Measurements from ENCODE around the gene HIPK2.

The HIPK2 gene

DNA sequence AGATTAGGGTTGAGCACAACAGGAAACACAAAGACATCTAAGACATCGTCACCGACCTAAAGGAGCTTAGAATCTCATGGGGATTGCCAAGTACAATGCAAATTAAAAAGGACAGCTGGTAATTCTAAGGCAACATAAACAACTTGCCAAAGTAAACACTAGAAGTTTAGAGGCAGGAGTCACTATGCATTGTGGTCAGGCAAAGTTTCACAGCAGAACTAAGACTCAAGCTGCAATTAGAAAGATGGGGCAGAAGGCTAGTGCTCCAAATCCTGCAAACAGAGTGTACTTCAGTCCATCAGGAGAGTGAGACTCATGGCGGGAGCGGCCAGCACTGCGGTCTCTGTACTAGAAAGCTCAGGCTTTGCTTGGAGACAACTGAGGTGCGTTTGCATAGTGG lies 52.7 kb downstream of the HIPK2 start:
- TF ChIP-seq EGR1 (IDR thresholded peaks at IDR 0.05) = no peak
- TF ChIP-seq TEAD4 (IDR thresholded peaks at IDR 0.05) = no peak

DNA sequence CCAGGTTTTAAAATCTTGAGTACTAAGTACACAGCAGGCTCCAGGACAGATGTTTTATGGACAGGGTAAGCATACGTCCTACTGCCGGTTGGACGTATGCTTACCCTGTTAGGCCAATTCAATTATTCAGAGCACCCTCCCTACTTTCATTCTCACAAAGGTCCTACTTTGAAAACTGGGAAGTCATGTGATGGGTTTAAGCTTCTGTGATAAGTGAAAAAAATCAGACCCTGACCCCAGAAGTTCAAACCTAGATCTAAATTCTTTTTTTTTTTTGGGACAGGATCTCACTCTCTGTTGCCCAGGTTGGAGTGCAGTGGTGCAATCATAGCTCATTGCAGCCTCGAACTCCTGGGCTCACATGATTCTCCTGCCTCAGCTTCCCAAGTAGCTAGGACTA lies 55.2 kb downstream of the HIPK2 start:
- TF ChIP-seq, protein P1, sequence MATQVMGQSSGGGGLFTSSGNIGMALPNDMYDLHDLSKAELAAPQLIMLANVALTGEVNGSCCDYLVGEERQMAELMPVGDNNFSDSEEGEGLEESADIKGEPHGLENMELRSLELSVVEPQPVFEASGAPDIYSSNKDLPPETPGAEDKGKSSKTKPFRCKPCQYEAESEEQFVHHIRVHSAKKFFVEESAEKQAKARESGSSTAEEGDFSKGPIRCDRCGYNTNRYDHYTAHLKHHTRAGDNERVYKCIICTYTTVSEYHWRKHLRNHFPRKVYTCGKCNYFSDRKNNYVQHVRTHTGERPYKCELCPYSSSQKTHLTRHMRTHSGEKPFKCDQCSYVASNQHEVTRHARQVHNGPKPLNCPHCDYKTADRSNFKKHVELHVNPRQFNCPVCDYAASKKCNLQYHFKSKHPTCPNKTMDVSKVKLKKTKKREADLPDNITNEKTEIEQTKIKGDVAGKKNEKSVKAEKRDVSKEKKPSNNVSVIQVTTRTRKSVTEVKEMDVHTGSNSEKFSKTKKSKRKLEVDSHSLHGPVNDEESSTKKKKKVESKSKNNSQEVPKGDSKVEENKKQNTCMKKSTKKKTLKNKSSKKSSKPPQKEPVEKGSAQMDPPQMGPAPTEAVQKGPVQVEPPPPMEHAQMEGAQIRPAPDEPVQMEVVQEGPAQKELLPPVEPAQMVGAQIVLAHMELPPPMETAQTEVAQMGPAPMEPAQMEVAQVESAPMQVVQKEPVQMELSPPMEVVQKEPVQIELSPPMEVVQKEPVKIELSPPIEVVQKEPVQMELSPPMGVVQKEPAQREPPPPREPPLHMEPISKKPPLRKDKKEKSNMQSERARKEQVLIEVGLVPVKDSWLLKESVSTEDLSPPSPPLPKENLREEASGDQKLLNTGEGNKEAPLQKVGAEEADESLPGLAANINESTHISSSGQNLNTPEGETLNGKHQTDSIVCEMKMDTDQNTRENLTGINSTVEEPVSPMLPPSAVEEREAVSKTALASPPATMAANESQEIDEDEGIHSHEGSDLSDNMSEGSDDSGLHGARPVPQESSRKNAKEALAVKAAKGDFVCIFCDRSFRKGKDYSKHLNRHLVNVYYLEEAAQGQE (IDR thresholded peaks at IDR 0.05; ENCODE audit: low read depth) = no peak

DNA sequence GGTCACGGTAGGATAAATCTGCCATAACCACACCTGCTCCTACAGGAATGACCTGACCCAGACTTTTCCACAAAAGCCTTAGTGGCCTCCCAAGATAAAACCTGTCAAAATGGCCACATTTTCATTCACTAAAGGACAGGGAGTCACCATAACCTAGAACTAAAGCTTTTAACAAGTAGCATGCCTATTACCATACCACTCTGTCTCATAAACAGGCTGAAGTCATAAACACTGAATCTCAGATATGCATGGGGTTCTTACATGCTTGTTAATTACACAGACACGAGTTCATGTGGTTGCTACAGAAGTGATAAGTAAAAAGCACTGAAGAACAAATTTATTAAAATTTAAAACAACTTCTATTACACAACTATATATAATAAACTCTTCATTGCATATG lies 56.0 kb downstream of the HIPK2 start:
- TF ChIP-seq NFIC (IDR thresholded peaks at IDR 0.05) (no peak), ZBTB7A (IDR thresholded peaks at IDR 0.05; ENCODE audit: low read depth) (no peak)
- TF ChIP-seq, protein P2, sequence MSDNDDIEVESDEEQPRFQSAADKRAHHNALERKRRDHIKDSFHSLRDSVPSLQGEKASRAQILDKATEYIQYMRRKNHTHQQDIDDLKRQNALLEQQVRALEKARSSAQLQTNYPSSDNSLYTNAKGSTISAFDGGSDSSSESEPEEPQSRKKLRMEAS (IDR thresholded peaks at IDR 0.05) = no peak

DNA sequence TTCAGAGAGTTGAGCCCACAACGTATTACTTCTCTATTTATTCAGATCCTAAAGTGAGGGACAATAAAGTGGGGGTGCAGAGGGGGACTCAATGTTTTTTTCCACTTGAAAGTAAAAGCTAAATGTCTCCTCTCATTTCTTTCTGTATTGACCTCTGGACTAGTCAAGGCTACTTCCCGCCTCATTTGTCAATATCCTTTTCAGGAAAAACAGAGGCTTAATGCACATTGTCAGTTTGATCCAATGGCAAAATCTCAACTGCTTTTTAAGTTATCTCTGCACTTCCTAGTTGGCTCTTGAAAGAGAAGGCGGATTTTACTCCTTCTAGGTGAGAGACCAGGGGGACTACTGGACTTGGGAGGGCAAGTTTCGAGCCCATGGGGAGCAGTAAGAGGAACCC lies 56.4 kb downstream of the HIPK2 start:
- TF ChIP-seq ZBTB7A (IDR thresholded peaks at IDR 0.05; ENCODE audit: low read depth) = no peak

DNA sequence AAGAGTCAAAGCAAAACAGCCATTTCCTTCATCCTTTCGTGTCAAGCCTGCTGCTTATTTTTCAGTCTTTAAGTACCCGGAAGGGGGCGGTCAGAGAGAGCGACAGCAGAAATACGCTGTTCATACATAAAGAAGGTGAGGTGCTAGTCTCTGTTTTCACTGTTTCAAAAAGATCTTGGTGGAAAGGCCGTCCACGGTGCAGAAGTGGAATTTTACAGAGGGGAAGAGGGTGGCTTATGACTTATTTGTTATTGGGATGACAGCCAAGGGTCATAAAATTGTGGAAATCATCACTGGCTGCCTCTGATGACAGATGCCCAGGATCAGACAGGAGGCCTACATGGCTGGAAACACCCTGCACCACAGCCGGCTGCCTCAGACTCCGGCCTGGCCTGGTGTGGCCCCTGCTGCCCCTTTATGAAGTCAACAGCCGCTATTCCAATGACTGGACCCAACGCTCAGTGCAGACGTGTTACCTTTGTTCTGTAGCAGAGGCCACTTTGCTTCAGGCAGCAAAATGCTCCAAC lies 57.0 kb downstream of the HIPK2 start:
- TF ChIP-seq TEAD4 (IDR thresholded peaks at IDR 0.05) (no peak), TAF1 (IDR thresholded peaks at IDR 0.05; ENCODE audit: low read depth) (no peak), EP300 (IDR thresholded peaks at IDR 0.05; ENCODE audit: borderline replicate concordance) (no peak), ZBTB7A (IDR thresholded peaks at IDR 0.05; ENCODE audit: low read depth) (no peak), TCF12 (IDR thresholded peaks at IDR 0.05; ENCODE audit: low read depth) (no peak), NFIC (IDR thresholded peaks at IDR 0.05) (no peak), EGR1 (IDR thresholded peaks at IDR 0.05) (no peak), YY1 (IDR thresholded peaks at IDR 0.05; ENCODE audit: low read depth) (no peak), RAD21 (IDR thresholded peaks at IDR 0.05; ENCODE audit: low read depth) (no peak), CEBPB (IDR thresholded peaks at IDR 0.05) (no peak), CREB1 (IDR thresholded peaks at IDR 0.05; ENCODE audit: low read depth) (no peak), FOXM1 (IDR thresholded peaks at IDR 0.05; ENCODE audit: borderline replicate concordance, low read depth) (no peak)
- TF ChIP-seq, protein P2 (IDR thresholded peaks at IDR 0.05) = no peak
- TF ChIP-seq, protein P1 (IDR thresholded peaks at IDR 0.05; ENCODE audit: low read depth) = no peak
- TF ChIP-seq, protein P3, sequence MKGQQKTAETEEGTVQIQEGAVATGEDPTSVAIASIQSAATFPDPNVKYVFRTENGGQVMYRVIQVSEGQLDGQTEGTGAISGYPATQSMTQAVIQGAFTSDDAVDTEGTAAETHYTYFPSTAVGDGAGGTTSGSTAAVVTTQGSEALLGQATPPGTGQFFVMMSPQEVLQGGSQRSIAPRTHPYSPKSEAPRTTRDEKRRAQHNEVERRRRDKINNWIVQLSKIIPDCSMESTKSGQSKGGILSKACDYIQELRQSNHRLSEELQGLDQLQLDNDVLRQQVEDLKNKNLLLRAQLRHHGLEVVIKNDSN (IDR thresholded peaks at IDR 0.05) = no peak

DNA sequence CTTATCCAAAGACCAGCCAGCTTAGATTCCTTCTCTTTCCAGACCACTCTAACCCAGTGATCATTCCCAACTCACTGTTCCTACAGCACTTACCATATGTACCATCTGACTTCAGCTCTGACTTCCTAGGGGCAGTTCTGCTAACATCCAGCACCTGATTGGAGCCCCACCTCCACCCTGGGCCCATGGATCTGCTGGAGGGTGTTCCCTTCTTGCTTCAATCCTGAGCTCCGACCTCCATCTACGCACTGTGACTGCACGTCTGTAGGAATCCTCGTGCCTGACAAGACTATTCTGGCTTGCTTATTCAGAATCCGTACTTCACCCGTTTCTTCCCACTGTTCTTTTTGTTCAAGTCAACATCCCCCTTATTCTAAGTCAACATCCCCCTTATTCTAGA lies 57.6 kb downstream of the HIPK2 start:
- TF ChIP-seq TEAD4 (IDR thresholded peaks at IDR 0.05) (no peak), CEBPB (IDR thresholded peaks at IDR 0.05) (no peak), YY1 (IDR thresholded peaks at IDR 0.05; ENCODE audit: low read depth) (no peak), TCF12 (IDR thresholded peaks at IDR 0.05; ENCODE audit: low read depth) (no peak), NFIC (IDR thresholded peaks at IDR 0.05) (no peak), TAF1 (IDR thresholded peaks at IDR 0.05; ENCODE audit: low read depth) (no peak), EP300 (IDR thresholded peaks at IDR 0.05; ENCODE audit: borderline replicate concordance) (no peak), ZBTB7A (IDR thresholded peaks at IDR 0.05; ENCODE audit: low read depth) (no peak), FOXM1 (IDR thresholded peaks at IDR 0.05; ENCODE audit: borderline replicate concordance, low read depth) (no peak), EGR1 (IDR thresholded peaks at IDR 0.05) (no peak), RAD21 (IDR thresholded peaks at IDR 0.05; ENCODE audit: low read depth) (no peak), CREB1 (IDR thresholded peaks at IDR 0.05; ENCODE audit: low read depth) (no peak)
- TF ChIP-seq, protein P2 (IDR thresholded peaks at IDR 0.05) = no peak
- TF ChIP-seq, protein P1 (IDR thresholded peaks at IDR 0.05; ENCODE audit: low read depth) = no peak
- TF ChIP-seq, protein P3 (IDR thresholded peaks at IDR 0.05) = no peak
